Ishikawa (cell line): Measurements from ENCODE around the gene LPP.
A peak's percentile ranks its signal among the peaks of the same experiment; 100 is the strongest.

Experiments used
- CEBPB ChIP-seq: IDR thresholded peaks from 2 replicates; pipeline ENCODE4 v1.6.1; 2012
- CREB1 ChIP-seq: IDR thresholded peaks from 2 replicates; pipeline ENCODE4 v1.6.1; 2012; ENCODE audit warnings: low read depth
- EGR1 ChIP-seq: IDR thresholded peaks from 2 replicates; pipeline ENCODE4 v1.6.1; 2012
- EP300 ChIP-seq: IDR thresholded peaks from 2 replicates; pipeline ENCODE4 v1.6.1; 2012; ENCODE audit warnings: borderline replicate concordance
- FOXM1 ChIP-seq: IDR thresholded peaks from 2 replicates; pipeline ENCODE4 v1.6.1; 2012; ENCODE audit warnings: low read depth, borderline replicate concordance
- MAX ChIP-seq: IDR thresholded peaks from 2 replicates; pipeline ENCODE4 v1.6.1; 2012
- NFIC ChIP-seq: IDR thresholded peaks from 2 replicates; pipeline ENCODE4 v1.6.1; 2012
- RAD21 ChIP-seq: IDR thresholded peaks from 2 replicates; pipeline ENCODE4 v1.6.1; 2012; ENCODE audit warnings: low read depth
- REST ChIP-seq: IDR thresholded peaks from 2 replicates; pipeline ENCODE4 v1.6.1; 2012; ENCODE audit warnings: low read depth, mild to moderate bottlenecking
- TAF1 ChIP-seq: IDR thresholded peaks from 2 replicates; pipeline ENCODE4 v1.6.1; 2012; ENCODE audit warnings: low read depth, mild to moderate bottlenecking
- TCF12 ChIP-seq: IDR thresholded peaks from 2 replicates; pipeline ENCODE4 v1.6.1; 2012; ENCODE audit warnings: low read depth
- TEAD4 ChIP-seq: IDR thresholded peaks from 2 replicates; pipeline ENCODE4 v1.6.1; 2012
- USF1 ChIP-seq: IDR thresholded peaks from 2 replicates; pipeline ENCODE4 v1.6.1; 2012
- YY1 ChIP-seq: IDR thresholded peaks from 2 replicates; pipeline ENCODE4 v1.6.1; 2012; ENCODE audit warnings: low read depth
- ZBTB7A ChIP-seq: IDR thresholded peaks from 2 replicates; pipeline ENCODE4 v1.6.1; 2012; ENCODE audit warnings: low read depth

Gene LPP

GRCh38 chr3:188287339-188287738 is 133.4 kb downstream of the LPP start:
- TF ChIP-seq MAX (no peak), NFIC (no peak), RAD21 (no peak), EP300 (no peak)

- TF ChIP-seq CEBPB (no peak), NFIC (no peak), TCF12 (no peak), TEAD4 (no peak), RAD21 (no peak), USF1 (no peak), CREB1 (no peak), EGR1 (no peak), ZBTB7A (no peak), REST (no peak), FOXM1 (no peak), TAF1 (no peak)
These were observed 134.0 kb downstream of the LPP start for GRCh38 chr3:188287762-188288505.

GRCh38 chr3:188292251-188292650 is 138.3 kb downstream of the LPP start:
- no peak for TF ChIP-seq ZBTB7A
- no peak for TF ChIP-seq EGR1
- no peak for TF ChIP-seq NFIC
- TF ChIP-seq EP300: no peak
- no peak for TF ChIP-seq YY1
- TF ChIP-seq USF1: no peak
- TF ChIP-seq TAF1: no peak
- TF ChIP-seq MAX: no peak
- no peak for TF ChIP-seq FOXM1
- TF ChIP-seq TEAD4: no peak

- no peak for TF ChIP-seq USF1
- TF ChIP-seq CEBPB: no peak
- no peak for TF ChIP-seq NFIC
- TF ChIP-seq EP300: no peak
- no peak for TF ChIP-seq RAD21
- no peak for TF ChIP-seq EGR1
- no peak for TF ChIP-seq TAF1
- no peak for TF ChIP-seq YY1
- no peak for TF ChIP-seq TEAD4
- no peak for TF ChIP-seq REST
- TF ChIP-seq FOXM1: no peak
- TF ChIP-seq CREB1: no peak
These were observed 138.9 kb downstream of the LPP start for GRCh38 chr3:188292827-188293226.

- no peak for TF ChIP-seq EP300
- TF ChIP-seq REST: no peak
- no peak for TF ChIP-seq MAX
- no peak for TF ChIP-seq CREB1
- TF ChIP-seq TCF12: no peak
- no peak for TF ChIP-seq FOXM1
- peak; percentile 85 for TF ChIP-seq CEBPB
- TF ChIP-seq NFIC: no peak
- TF ChIP-seq YY1: no peak
These were observed 140.2 kb downstream of the LPP start for GRCh38 chr3:188294113-188294512.
